HepG2 (cell line): ENCODE results near the gene AP4M1. TPM values are rescaled to one million over a fixed set of nuclear protein-coding genes. Genes with fewer than 3 reads are reported as not detected.

Experiments
- ATAD3A ChIP-seq: sonication (generic); formaldehyde crosslinking; IDR thresholded peaks from 2 replicates; pipeline ENCODE4 v1.4.0; 2020; ENCODE audit warnings: missing genetic modification reagents
- FOSL2 ChIP-seq: sonication (generic); formaldehyde crosslinking; IDR thresholded peaks from 2 replicates; pipeline ENCODE4 v1.4.0; 2020; ENCODE audit warnings: missing genetic modification reagents
- IRF2 ChIP-seq: IDR thresholded peaks from 2 replicates; pipeline ENCODE4 v1.6.1; 2018; ENCODE audit warnings: missing genetic modification reagents, missing compliant biosample characterization
- IRX3 ChIP-seq: sonication (generic); formaldehyde crosslinking; IDR thresholded peaks from 2 replicates; pipeline ENCODE4 v1.8.1; 2023; ENCODE audit warnings: mild to moderate bottlenecking, low read depth, missing genetic modification reagents, borderline replicate concordance
- KDM2A ChIP-seq: sonication (generic); formaldehyde crosslinking; IDR thresholded peaks from 2 replicates; pipeline ENCODE4 v1.4.0; 2020; ENCODE audit warnings: low read depth, missing genetic modification reagents, borderline replicate concordance
- KDM3A ChIP-seq: IDR thresholded peaks from 2 replicates; pipeline ENCODE4 v1.6.1; 2018; ENCODE audit warnings: low read depth, missing compliant biosample characterization
- MED13 ChIP-seq: sonication (generic); formaldehyde crosslinking; IDR thresholded peaks from 2 replicates; pipeline ENCODE4 v1.5.0; 2020; ENCODE audit warnings: missing genetic modification reagents
- MYNN ChIP-seq: sonication (generic); formaldehyde crosslinking; IDR thresholded peaks from 2 replicates; pipeline ENCODE4 v1.4.0; 2020; ENCODE audit warnings: mild to moderate bottlenecking, low read depth, missing genetic modification reagents
- RFXAP ChIP-seq: sonication (generic); formaldehyde crosslinking; IDR thresholded peaks from 2 replicates; pipeline ENCODE4 v1.4.0; 2020; ENCODE audit warnings: missing genetic modification reagents, borderline replicate concordance
- TBL1XR1 ChIP-seq: fragments of 150-350 bp; IDR thresholded peaks from 2 replicates; pipeline ENCODE4 v1.6.1; 2014; ENCODE audit warnings: borderline replicate concordance, low read length; ENCODE audit not compliant: partially characterized antibody
- THAP11 ChIP-seq: IDR thresholded peaks from 2 replicates; pipeline ENCODE4 v1.6.1; 2016; ENCODE audit warnings: missing biosample characterization, missing genetic modification reagents
- ZBTB4 ChIP-seq: sonication (generic); formaldehyde crosslinking; IDR thresholded peaks from 2 replicates; pipeline ENCODE4 v1.4.0; 2020; ENCODE audit warnings: missing genetic modification reagents, mild to moderate bottlenecking, borderline replicate concordance
- ZFY ChIP-seq: sonication (generic); formaldehyde crosslinking; IDR thresholded peaks from 2 replicates; pipeline ENCODE4 v1.4.0; 2020; ENCODE audit warnings: missing genetic modification reagents
- ZNF331 ChIP-seq: sonication (generic); formaldehyde crosslinking; IDR thresholded peaks from 2 replicates; pipeline ENCODE4 v1.4.0; 2020; ENCODE audit warnings: missing genetic modification reagents
- ZNF44 ChIP-seq: sonication (generic); formaldehyde crosslinking; IDR thresholded peaks from 2 replicates; pipeline ENCODE4 v1.5.1; 2020; ENCODE audit warnings: mild to moderate bottlenecking, missing genetic modification reagents
- ZNF484 ChIP-seq: sonication (generic); formaldehyde crosslinking; IDR thresholded peaks from 2 replicates; pipeline ENCODE4 v1.5.1; 2020; ENCODE audit warnings: mild to moderate bottlenecking, low read depth, missing genetic modification reagents, borderline replicate concordance
- ZNF552 ChIP-seq: sonication (generic); formaldehyde crosslinking; IDR thresholded peaks from 2 replicates; pipeline ENCODE4 v1.9.0; 2022; ENCODE audit warnings: missing genetic modification reagents, mild to moderate bottlenecking, borderline replicate concordance
- ZNF776 ChIP-seq: sonication (generic); formaldehyde crosslinking; IDR thresholded peaks from 2 replicates; pipeline ENCODE4 v1.4.0; 2020; ENCODE audit warnings: mild to moderate bottlenecking, missing genetic modification reagents
- ZNF792 ChIP-seq: IDR thresholded peaks from 2 replicates; pipeline ENCODE4 v1.6.1; 2016
- polyA plus RNA-seq, 8 experiments: library from polyadenylated mRNA; depleted of rRNA in 3 of 8; stranded (reverse) in 7 of 8; unstranded in 1 of 8; fragments of >200 nt; fragmentation: Illumina TruSeq in 4 of 8; extraction: Trizol in 4 of 8; gene quantifications; 2 replicates each; pipeline versions ENCODE4 v1.2.1 to v1.2.3, GENCODE V29; 2011 to 2016; ENCODE audit warnings: low read depth in 4 of 8, missing spikeins in 1 of 8, mixed read lengths in 1 of 8; ENCODE audit not compliant: insufficient read depth in 1 of 8
- total RNA-seq, 5 experiments: library from RNA; depleted of rRNA; stranded (reverse); fragments of >200 nt; fragmentation: Illumina TruSeq; extraction: Trizol; gene quantifications; 2 replicates each; pipeline ENCODE4 v1.2.3, GENCODE V29; 2016; ENCODE audit warnings: low read depth in 1 of 5
- TF ChIP-seq, protein P1 (sequence below): sonication (generic); formaldehyde crosslinking; conservative IDR thresholded peaks from 2 replicates; pipeline ENCODE4 v1.8.0; 2022; ENCODE audit warnings: mild to moderate bottlenecking, moderate library complexity, missing genetic modification reagents
- TF ChIP-seq, protein P2 (sequence below): sonication (generic); formaldehyde crosslinking; IDR thresholded peaks from 2 replicates; pipeline ENCODE4 v1.4.0; 2020; ENCODE audit warnings: mild to moderate bottlenecking, missing genetic modification reagents
- TF ChIP-seq, protein P3 (sequence below): sonication (generic); formaldehyde crosslinking; IDR thresholded peaks from 2 replicates; pipeline ENCODE4 v1.5.1; 2020; ENCODE audit warnings: missing genetic modification reagents, mild to moderate bottlenecking, borderline replicate concordance
- TF ChIP-seq, protein P4 (sequence below): IDR thresholded peaks from 2 replicates; pipeline ENCODE4 v1.6.1; 2016

AP4M1 gene
- total and polyA plus RNA-seq, 2 of the 13 experiments (the other 11 are each of a cell fraction or from before 2014, with no cell fraction given): 6.3 to 9.7 TPM

- no peak for TF ChIP-seq TBL1XR1
- TF ChIP-seq, protein P1, sequence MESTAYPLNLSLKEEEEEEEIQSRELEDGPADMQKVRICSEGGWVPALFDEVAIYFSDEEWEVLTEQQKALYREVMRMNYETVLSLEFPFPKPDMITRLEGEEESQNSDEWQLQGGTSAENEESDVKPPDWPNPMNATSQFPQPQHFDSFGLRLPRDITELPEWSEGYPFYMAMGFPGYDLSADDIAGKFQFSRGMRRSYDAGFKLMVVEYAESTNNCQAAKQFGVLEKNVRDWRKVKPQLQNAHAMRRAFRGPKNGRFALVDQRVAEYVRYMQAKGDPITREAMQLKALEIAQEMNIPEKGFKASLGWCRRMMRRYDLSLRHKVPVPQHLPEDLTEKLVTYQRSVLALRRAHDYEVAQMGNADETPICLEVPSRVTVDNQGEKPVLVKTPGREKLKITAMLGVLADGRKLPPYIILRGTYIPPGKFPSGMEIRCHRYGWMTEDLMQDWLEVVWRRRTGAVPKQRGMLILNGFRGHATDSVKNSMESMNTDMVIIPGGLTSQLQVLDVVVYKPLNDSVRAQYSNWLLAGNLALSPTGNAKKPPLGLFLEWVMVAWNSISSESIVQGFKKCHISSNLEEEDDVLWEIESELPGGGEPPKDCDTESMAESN: no peak
- TF ChIP-seq MYNN (CRISPR knock-in tag): no peak
- TF ChIP-seq, protein P2, sequence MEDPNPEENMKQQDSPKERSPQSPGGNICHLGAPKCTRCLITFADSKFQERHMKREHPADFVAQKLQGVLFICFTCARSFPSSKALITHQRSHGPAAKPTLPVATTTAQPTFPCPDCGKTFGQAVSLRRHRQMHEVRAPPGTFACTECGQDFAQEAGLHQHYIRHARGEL (CRISPR knock-in tag): no peak
- TF ChIP-seq IRX3 (CRISPR knock-in tag): no peak
- no peak for TF ChIP-seq ATAD3A (CRISPR knock-in tag)
- TF ChIP-seq ZNF552 (CRISPR knock-in tag): no peak
- TF ChIP-seq ZNF44 (CRISPR knock-in tag): 0 out of 2 replicates have a peak, but pooled peaks have one; percentile 50
- TF ChIP-seq, protein P3, sequence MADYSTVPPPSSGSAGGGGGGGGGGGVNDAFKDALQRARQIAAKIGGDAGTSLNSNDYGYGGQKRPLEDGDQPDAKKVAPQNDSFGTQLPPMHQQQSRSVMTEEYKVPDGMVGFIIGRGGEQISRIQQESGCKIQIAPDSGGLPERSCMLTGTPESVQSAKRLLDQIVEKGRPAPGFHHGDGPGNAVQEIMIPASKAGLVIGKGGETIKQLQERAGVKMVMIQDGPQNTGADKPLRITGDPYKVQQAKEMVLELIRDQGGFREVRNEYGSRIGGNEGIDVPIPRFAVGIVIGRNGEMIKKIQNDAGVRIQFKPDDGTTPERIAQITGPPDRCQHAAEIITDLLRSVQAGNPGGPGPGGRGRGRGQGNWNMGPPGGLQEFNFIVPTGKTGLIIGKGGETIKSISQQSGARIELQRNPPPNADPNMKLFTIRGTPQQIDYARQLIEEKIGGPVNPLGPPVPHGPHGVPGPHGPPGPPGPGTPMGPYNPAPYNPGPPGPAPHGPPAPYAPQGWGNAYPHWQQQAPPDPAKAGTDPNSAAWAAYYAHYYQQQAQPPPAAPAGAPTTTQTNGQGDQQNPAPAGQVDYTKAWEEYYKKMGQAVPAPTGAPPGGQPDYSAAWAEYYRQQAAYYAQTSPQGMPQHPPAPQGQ (CRISPR knock-in tag): no peak
- no peak for TF ChIP-seq ZNF484 (CRISPR knock-in tag)
- peak; percentile 45 for TF ChIP-seq KDM2A (CRISPR knock-in tag)
- TF ChIP-seq THAP11 (CRISPR knock-in tag): peak; percentile 23; the same call in 1 of the 2 replicates
- no peak for TF ChIP-seq MED13 (CRISPR knock-in tag)
- 0 out of 2 replicates have a peak, but pooled peaks have one; percentile 34 for TF ChIP-seq IRF2 (CRISPR knock-in tag)
- no peak for TF ChIP-seq FOSL2 (CRISPR knock-in tag)
- no peak for TF ChIP-seq ZFY
- TF ChIP-seq KDM3A (CRISPR knock-in tag): no peak
- TF ChIP-seq ZNF331 (CRISPR knock-in tag): peak; percentile 48; the same call in 1 of the 2 replicates
- 0 out of 2 replicates have a peak, but pooled peaks have one; percentile 25 for TF ChIP-seq RFXAP (CRISPR knock-in tag)
- TF ChIP-seq ZNF776 (CRISPR knock-in tag): no peak
- TF ChIP-seq, protein P4, sequence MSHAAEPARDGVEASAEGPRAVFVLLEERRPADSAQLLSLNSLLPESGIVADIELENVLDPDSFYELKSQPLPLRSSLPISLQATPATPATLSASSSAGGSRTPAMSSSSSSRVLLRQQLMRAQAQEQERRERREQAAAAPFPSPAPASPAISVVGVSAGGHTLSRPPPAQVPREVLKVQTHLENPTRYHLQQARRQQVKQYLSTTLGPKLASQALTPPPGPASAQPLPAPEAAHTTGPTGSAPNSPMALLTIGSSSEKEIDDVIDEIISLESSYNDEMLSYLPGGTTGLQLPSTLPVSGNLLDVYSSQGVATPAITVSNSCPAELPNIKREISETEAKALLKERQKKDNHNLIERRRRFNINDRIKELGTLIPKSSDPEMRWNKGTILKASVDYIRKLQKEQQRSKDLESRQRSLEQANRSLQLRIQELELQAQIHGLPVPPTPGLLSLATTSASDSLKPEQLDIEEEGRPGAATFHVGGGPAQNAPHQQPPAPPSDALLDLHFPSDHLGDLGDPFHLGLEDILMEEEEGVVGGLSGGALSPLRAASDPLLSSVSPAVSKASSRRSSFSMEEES (CRISPR knock-in tag): 0 out of 2 replicates have a peak, but pooled peaks have one; percentile 0
- TF ChIP-seq ZBTB4 (CRISPR knock-in tag): no peak
- TF ChIP-seq ZNF792 (CRISPR knock-in tag): no peak
These were observed 31.3 kb downstream of the AP4M1 start (continued) for GRCh38 chr7:100132697-100133151.
